HG03196 (cell line): Measurements from ENCODE around the gene FN3KRP.

ENCODE experiments used
- ATAC-seq: cut with Tn5 transposase; IDR thresholded peaks from one replicate; pipeline ENCODE4 v1.9.1; 2021; ENCODE audit not compliant: unreplicated experiment

Gene FN3KRP

GRCh38 chr17:82716203-82717010 lies at the start of gene FN3KRP:
TSS of gene FN3KRP (plus strand) at chr17:82716706. CDS start at chr17:82716756, 50 bp downstream.
- ATAC-seq: peak; percentile 68

GRCh38 chr17:82666931-82667667 lies 49.4 kb upstream of the FN3KRP start:
- ATAC-seq: no peak

- no peak for ATAC-seq
Observed at GRCh38 chr17:82667668-82668000, 48.9 kb upstream of the FN3KRP start.

- ATAC-seq: no peak
Observed at GRCh38 chr17:82668024-82668630, 48.4 kb upstream of the FN3KRP start.

- ATAC-seq: no peak
Observed at GRCh38 chr17:82668631-82669099, 47.8 kb upstream of the FN3KRP start.

- no peak for ATAC-seq
Observed at GRCh38 chr17:82670661-82671450, 45.6 kb upstream of the FN3KRP start.

GRCh38 chr17:82674656-82675475 lies 41.6 kb upstream of the FN3KRP start:
- no peak for ATAC-seq

GRCh38 chr17:82675476-82676245 lies 40.8 kb upstream of the FN3KRP start:
- ATAC-seq: no peak

- ATAC-seq: no peak
Observed at GRCh38 chr17:82677353-82677925, 39.1 kb upstream of the FN3KRP start.

GRCh38 chr17:82678265-82678891 lies 38.1 kb upstream of the FN3KRP start:
- ATAC-seq: no peak

GRCh38 chr17:82679586-82680465 lies 36.7 kb upstream of the FN3KRP start:
- ATAC-seq: no peak

- no peak for ATAC-seq
Observed at GRCh38 chr17:82681547-82681946, 35.0 kb upstream of the FN3KRP start.

GRCh38 chr17:82683534-82683933 lies 33.0 kb upstream of the FN3KRP start:
- ATAC-seq: no peak

GRCh38 chr17:82684228-82684841 lies 32.2 kb upstream of the FN3KRP start:
- ATAC-seq: no peak

- no peak for ATAC-seq
Observed at GRCh38 chr17:82685291-82685690, 31.2 kb upstream of the FN3KRP start.

- no peak for ATAC-seq
Observed at GRCh38 chr17:82686366-82687324, 29.9 kb upstream of the FN3KRP start.
